ENCODE measurements around the gene RAD23B. TPM values are rescaled to one million over a fixed set of nuclear protein-coding genes. Genes with fewer than 3 reads are reported as not detected.
A peak's percentile ranks its signal among the peaks of the same experiment; 100 is the strongest.

The RAD23B gene
- total RNA-seq, 1 experiment from 2014 or later = 176 TPM

GRCh38 chr9:107292821-107293542 is 9.9 kb downstream of the RAD23B start:
- peak in 1 of 2 experiments; percentile 43 for DNase-seq
- POLR2A ChIA-PET (ENCODE audit: unreplicated experiment) = interaction anchor here (0.6 kb wide), 1 partner anchor 11 kb away, joined by 3 read pairs; no protein-coding TSS in a partner anchor
- Histone ChIP-seq H2AFZ (no peak overlapping the region), H4K20me1 (ENCODE audit: insufficient read depth) (peaks cover 98% of the 10 kb centered on the region), H3K27me3 (ENCODE audit: insufficient read depth, low read depth) (no peaks in the 10 kb centered on the region), H3K27ac (peak overlapping the region; percentile 23), H3K79me2 (ENCODE audit: low read depth) (peaks cover 100% of the 10 kb centered on the region), H3K36me3 (ENCODE audit: low read depth) (peaks cover 9% of the 10 kb centered on the region; the same call in 1 of the 2 replicates), H3K4me3 (no peak overlapping the region), H3K9me3 (ENCODE audit: insufficient read depth, low read depth) (no peaks in the 10 kb centered on the region), H3K9me2 (ENCODE audit: insufficient read depth) (no peaks in the 10 kb centered on the region), H3F3A (ENCODE audit: insufficient read depth, low read depth) (peaks cover 26% of the 10 kb centered on the region; the same call in 1 of the 2 replicates), H3K4me2 (peak overlapping the region; percentile 27; the same call in 1 of the 2 replicates), H3K4me1 (replicated peaks; ENCODE audit: insufficient read depth) (peaks cover 64% of the 10 kb centered on the region)
- intact Hi-C loops (cut with micrococcal nuclease; ENCODE audit: unreplicated experiment) = no loop called here
- TF ChIP-seq EZH2 (IDR thresholded peaks at IDR 0.05; ENCODE audit: low read depth) (no peak), CTCF (conservative IDR thresholded peaks at IDR 0.05) (no peak)
- no TSS peak for BruUV-seq (replicated peaks)
- CTCF ChIA-PET = no interaction called here

DNA sequence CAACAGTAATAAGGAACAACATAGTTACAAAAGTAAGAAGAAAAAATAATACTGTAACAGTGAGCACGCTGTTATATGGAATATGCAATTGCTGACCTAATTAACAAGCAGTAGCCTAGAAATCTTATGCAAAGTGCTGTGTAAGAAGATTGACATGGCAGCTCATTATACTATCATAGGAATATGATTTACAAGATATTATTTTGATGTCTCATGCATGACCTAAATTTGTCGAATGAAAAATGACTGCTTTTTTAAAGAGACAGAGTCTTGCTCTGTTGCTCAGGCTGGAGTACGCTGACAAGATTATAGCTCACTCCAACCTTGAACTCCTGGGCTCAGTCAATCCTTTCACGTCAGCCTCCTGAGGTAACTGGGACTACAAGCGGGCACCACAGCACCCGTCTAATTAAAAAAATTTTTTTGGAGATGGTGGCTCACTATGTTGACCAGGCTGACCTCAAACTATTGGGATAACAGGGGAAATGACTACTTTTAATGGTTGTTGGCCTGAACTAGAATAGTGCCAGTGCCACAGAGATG is 10.5 kb downstream of the RAD23B start:
- peaks cover 58% of the 10 kb centered on the region for H3K4me1 ChIP-seq (replicated peaks; ENCODE audit: insufficient read depth)
- no peak overlapping the region for H3K4me3 ChIP-seq
- intact Hi-C loops (cut with micrococcal nuclease; ENCODE audit: unreplicated experiment) = no loop called here
- ChIA-PET POLR2A (ENCODE audit: unreplicated experiment) (interaction anchor here (0.6 kb wide), 1 partner anchor 12 kb away, joined by 3 read pairs; no protein-coding TSS in a partner anchor), CTCF (no interaction called here)
- H3K4me2 ChIP-seq = 0 out of 2 replicates have a peak overlapping the region, but pooled peaks have one; percentile 27
- H3K27me3 ChIP-seq (ENCODE audit: insufficient read depth, low read depth) = no peaks in the 10 kb centered on the region
- no peak for DNase-seq
- H2AFZ ChIP-seq = no peak overlapping the region
- no TSS peak for BruUV-seq (replicated peaks)
- H3K79me2 ChIP-seq (ENCODE audit: low read depth) = peaks cover 100% of the 10 kb centered on the region
- H3K36me3 ChIP-seq (ENCODE audit: low read depth) = peaks cover 9% of the 10 kb centered on the region; the same call in 1 of the 2 replicates
- peaks cover 95% of the 10 kb centered on the region for H4K20me1 ChIP-seq (ENCODE audit: insufficient read depth)
- peaks cover 26% of the 10 kb centered on the region; the same call in 1 of the 2 replicates for H3F3A ChIP-seq (ENCODE audit: insufficient read depth, low read depth)
- no peaks in the 10 kb centered on the region for H3K9me3 ChIP-seq (ENCODE audit: insufficient read depth, low read depth)
- no peak overlapping the region for H3K27ac ChIP-seq
- no peak for TF ChIP-seq EZH2 (IDR thresholded peaks at IDR 0.05; ENCODE audit: low read depth)
- TF ChIP-seq CTCF (conservative IDR thresholded peaks at IDR 0.05) = no peak
- H3K9me2 ChIP-seq (ENCODE audit: insufficient read depth) = no peaks in the 10 kb centered on the region

DNA sequence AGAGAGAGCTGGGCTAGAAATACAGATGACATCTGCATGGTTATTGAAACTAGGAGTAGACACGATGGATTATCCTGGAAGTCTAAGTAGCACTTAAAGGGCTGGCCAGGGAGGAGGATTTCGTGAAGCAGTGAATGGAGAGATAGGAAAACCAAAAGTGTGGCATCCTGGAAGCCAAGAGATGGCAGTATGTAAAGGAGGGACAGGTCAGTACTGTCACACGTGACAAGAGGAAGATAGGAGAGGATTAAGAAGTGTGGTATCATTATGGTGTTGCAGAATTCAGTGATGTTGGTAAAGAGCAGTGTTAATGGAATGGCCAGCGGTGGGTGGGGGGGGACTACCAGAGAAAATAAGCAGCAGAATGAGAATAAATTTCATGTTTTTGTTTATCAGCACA is 11.7 kb downstream of the RAD23B start:
- BruUV-seq (replicated peaks) = no TSS peak
- Histone ChIP-seq H3K9me3 (ENCODE audit: insufficient read depth, low read depth) (no peaks in the 10 kb centered on the region), H3K4me2 (no peak overlapping the region), H3K9me2 (ENCODE audit: insufficient read depth) (no peaks in the 10 kb centered on the region), H3K4me1 (replicated peaks; ENCODE audit: insufficient read depth) (peaks cover 59% of the 10 kb centered on the region), H3F3A (ENCODE audit: insufficient read depth, low read depth) (peaks cover 24% of the 10 kb centered on the region), H3K79me2 (ENCODE audit: low read depth) (peaks cover 100% of the 10 kb centered on the region), H3K27ac (peak overlapping the region; percentile 10), H3K4me3 (no peak overlapping the region), H2AFZ (no peak overlapping the region), H3K36me3 (ENCODE audit: low read depth) (peaks cover 15% of the 10 kb centered on the region; the same call in 1 of the 2 replicates), H4K20me1 (ENCODE audit: insufficient read depth) (peaks cover 97% of the 10 kb centered on the region), H3K27me3 (ENCODE audit: insufficient read depth, low read depth) (no peaks in the 10 kb centered on the region)
- intact Hi-C loops (cut with micrococcal nuclease; ENCODE audit: unreplicated experiment) = loop anchor here (5.0 kb wide), 1 partner anchor 122 kb away; no protein-coding TSS in a partner anchor
- ChIA-PET CTCF (no interaction called here), POLR2A (ENCODE audit: unreplicated experiment) (no interaction called here)
- no peak for TF ChIP-seq EZH2 (IDR thresholded peaks at IDR 0.05; ENCODE audit: low read depth)
- no peak for TF ChIP-seq CTCF (conservative IDR thresholded peaks at IDR 0.05)
- no peak for DNase-seq

Measured in PC-9 (cell line).